GM21737 (cell line): ENCODE data around the gene AKAP6.

Experiments
- ATAC-seq: cut with Tn5 transposase; IDR thresholded peaks from one replicate; pipeline ENCODE4 v1.9.1; 2021; ENCODE audit warnings: mild to moderate bottlenecking, moderate library complexity; ENCODE audit not compliant: unreplicated experiment

The AKAP6 gene

GRCh38 chr14:32701475-32701874 lies 372.4 kb downstream of the AKAP6 start:
- no peak for ATAC-seq

GRCh38 chr14:32702088-32702487 lies 373.0 kb downstream of the AKAP6 start:
- no peak for ATAC-seq

- peak; percentile 75 for ATAC-seq
These were observed 373.5 kb downstream of the AKAP6 start for GRCh38 chr14:32702562-32702961.

GRCh38 chr14:32703183-32703621 lies 374.1 kb downstream of the AKAP6 start:
- ATAC-seq = no peak

GRCh38 chr14:32706721-32707519 lies 377.8 kb downstream of the AKAP6 start:
- no peak for ATAC-seq

GRCh38 chr14:32707742-32708500 lies 378.8 kb downstream of the AKAP6 start:
- ATAC-seq = no peak

GRCh38 chr14:32709027-32709426 lies 379.9 kb downstream of the AKAP6 start:
- no peak for ATAC-seq

- no peak for ATAC-seq
These were observed 381.2 kb downstream of the AKAP6 start for GRCh38 chr14:32710231-32710671.

- no peak for ATAC-seq
These were observed 381.9 kb downstream of the AKAP6 start for GRCh38 chr14:32710731-32711680.

GRCh38 chr14:32713856-32714255 lies 384.8 kb downstream of the AKAP6 start:
- no peak for ATAC-seq

- ATAC-seq = no peak
These were observed 390.5 kb downstream of the AKAP6 start for GRCh38 chr14:32719601-32720000.

- no peak for ATAC-seq
These were observed 391.8 kb downstream of the AKAP6 start for GRCh38 chr14:32720927-32721326.

GRCh38 chr14:32722631-32723183 lies 393.6 kb downstream of the AKAP6 start:
- no peak for ATAC-seq

- ATAC-seq = no peak
These were observed 395.9 kb downstream of the AKAP6 start for GRCh38 chr14:32724867-32725471.

GRCh38 chr14:32726516-32726915 lies 397.4 kb downstream of the AKAP6 start:
- no peak for ATAC-seq

- no peak for ATAC-seq
These were observed 398.7 kb downstream of the AKAP6 start for GRCh38 chr14:32727832-32728231.

GRCh38 chr14:32728526-32728925 lies 399.4 kb downstream of the AKAP6 start:
- no peak for ATAC-seq

- ATAC-seq = no peak
These were observed 399.9 kb downstream of the AKAP6 start for GRCh38 chr14:32728976-32729375.

- no peak for ATAC-seq
These were observed 402.2 kb downstream of the AKAP6 start for GRCh38 chr14:32731249-32731648.

- no peak for ATAC-seq
These were observed 403.9 kb downstream of the AKAP6 start for GRCh38 chr14:32733015-32733414.
